Prostate gland (tissue), 2 donors: ENCODE measurements around the gene SLC44A5.

Experiments
- POLR2A ChIP-seq: fragments of 450-650 bp; IDR thresholded peaks from one replicate; pipeline ENCODE4 v1.6.1; 2016; ENCODE audit warnings: antibody characterized with exemption, mild to moderate bottlenecking
- POLR2AphosphoS5 ChIP-seq: sonication (generic); formaldehyde crosslinking; IDR thresholded peaks from one replicate; pipeline ENCODE4 v1.6.1; 2017; ENCODE audit warnings: antibody characterized with exemption
- TF ChIP-seq, protein P1 (sequence below), 4 experiments: fragments of 200-600 bp in 2 of 4; fragments of 450-650 bp in 2 of 4; sonication (generic) in 2 of 4; IDR thresholded peaks; 1 replicate in 3 of 4; 2 replicates in 1 of 4; pipeline ENCODE4 v1.5.1; 2016 to 2019; ENCODE audit warnings: antibody characterized with exemption in 4 of 4, mild to moderate bottlenecking in 2 of 4, moderate library complexity in 2 of 4

DNA sequence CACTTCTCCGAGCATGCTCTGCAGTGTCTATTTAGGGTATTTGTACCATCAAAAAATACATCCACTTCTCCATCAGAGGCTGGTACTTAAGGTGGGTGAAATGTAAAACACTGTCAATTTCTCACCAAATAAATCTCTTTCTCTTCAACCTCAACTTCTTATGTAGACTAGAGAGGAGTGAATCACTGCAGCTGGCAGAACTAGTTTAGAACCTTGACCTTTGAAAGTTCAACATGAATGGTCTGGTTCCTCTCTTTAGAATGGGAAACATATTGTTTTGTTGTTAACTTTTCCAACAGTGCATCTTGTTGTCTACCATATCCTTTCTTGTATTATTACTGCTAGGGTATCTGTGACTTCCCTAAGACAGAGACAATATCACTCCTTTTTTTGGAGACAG is 20.1 kb upstream of the SLC44A5 start:
- TF ChIP-seq, protein P1, sequence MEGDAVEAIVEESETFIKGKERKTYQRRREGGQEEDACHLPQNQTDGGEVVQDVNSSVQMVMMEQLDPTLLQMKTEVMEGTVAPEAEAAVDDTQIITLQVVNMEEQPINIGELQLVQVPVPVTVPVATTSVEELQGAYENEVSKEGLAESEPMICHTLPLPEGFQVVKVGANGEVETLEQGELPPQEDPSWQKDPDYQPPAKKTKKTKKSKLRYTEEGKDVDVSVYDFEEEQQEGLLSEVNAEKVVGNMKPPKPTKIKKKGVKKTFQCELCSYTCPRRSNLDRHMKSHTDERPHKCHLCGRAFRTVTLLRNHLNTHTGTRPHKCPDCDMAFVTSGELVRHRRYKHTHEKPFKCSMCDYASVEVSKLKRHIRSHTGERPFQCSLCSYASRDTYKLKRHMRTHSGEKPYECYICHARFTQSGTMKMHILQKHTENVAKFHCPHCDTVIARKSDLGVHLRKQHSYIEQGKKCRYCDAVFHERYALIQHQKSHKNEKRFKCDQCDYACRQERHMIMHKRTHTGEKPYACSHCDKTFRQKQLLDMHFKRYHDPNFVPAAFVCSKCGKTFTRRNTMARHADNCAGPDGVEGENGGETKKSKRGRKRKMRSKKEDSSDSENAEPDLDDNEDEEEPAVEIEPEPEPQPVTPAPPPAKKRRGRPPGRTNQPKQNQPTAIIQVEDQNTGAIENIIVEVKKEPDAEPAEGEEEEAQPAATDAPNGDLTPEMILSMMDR (IDR thresholded peaks at IDR 0.05): no peak
- TF ChIP-seq POLR2A (no peak), POLR2AphosphoS5 (no peak)
